Fibroblast of peridontal ligament (primary cell): ENCODE data around the gene ZNF91.
"Not testable (repeated sequence)": the region's sequence is repeated elsewhere in the genome, so short reads cannot be mapped to it uniquely, and the experiment has no call there.

Source experiments
- DNase-seq: peaks from one replicate; pipeline ENCODE4 v3.0.0-alpha.2; 2010; ENCODE audit errors: extremely low read depth

Gene ZNF91

GRCh38 chr19:23395722-23396117, 449 bp upstream of the ZNF91 start:
- not testable (repeated sequence) for DNase-seq

- peak; percentile 46 for DNase-seq
Observed at GRCh38 chr19:23394511-23394910, 760 bp downstream of the ZNF91 start.

GRCh38 chr19:23393121-23393520, 2.1 kb downstream of the ZNF91 start:
- no peak for DNase-seq

- DNase-seq: no peak
Observed at GRCh38 chr19:23391236-23391635, 4.0 kb downstream of the ZNF91 start.

GRCh38 chr19:23385404-23385803, 9.9 kb downstream of the ZNF91 start:
- no peak for DNase-seq

GRCh38 chr19:23384858-23385257, 10.4 kb downstream of the ZNF91 start:
- no peak for DNase-seq

- no peak for DNase-seq
Observed at GRCh38 chr19:23384166-23384565, 11.1 kb downstream of the ZNF91 start.

GRCh38 chr19:23382955-23383354, 12.3 kb downstream of the ZNF91 start:
- DNase-seq: no peak

GRCh38 chr19:23381114-23381513, 14.2 kb downstream of the ZNF91 start:
- DNase-seq: no peak

GRCh38 chr19:23379671-23380070, 15.6 kb downstream of the ZNF91 start:
- not testable (repeated sequence) for DNase-seq

- no peak for DNase-seq
Observed at GRCh38 chr19:23378948-23379347, 16.3 kb downstream of the ZNF91 start.

- DNase-seq: no peak
Observed at GRCh38 chr19:23377276-23377675, 18.0 kb downstream of the ZNF91 start.

- no peak for DNase-seq
Observed at GRCh38 chr19:23366437-23366836, 28.8 kb downstream of the ZNF91 start.

GRCh38 chr19:23366031-23366430, 29.2 kb downstream of the ZNF91 start:
- not testable (repeated sequence) for DNase-seq

- no peak for DNase-seq
Observed at GRCh38 chr19:23365222-23365621, 30.0 kb downstream of the ZNF91 start.

- DNase-seq: not testable (repeated sequence)
Observed at GRCh38 chr19:23361843-23362242, 33.4 kb downstream of the ZNF91 start.

- DNase-seq: no peak
Observed at GRCh38 chr19:23351806-23352205, 43.5 kb downstream of the ZNF91 start.

- no peak for DNase-seq
Observed at GRCh38 chr19:23346696-23347095, 48.6 kb downstream of the ZNF91 start.

- no peak for DNase-seq
Observed at GRCh38 chr19:23345838-23346237, 49.4 kb downstream of the ZNF91 start.

- no peak for DNase-seq
Observed at GRCh38 chr19:23343434-23344010, 51.7 kb downstream of the ZNF91 start.

- no peak for DNase-seq
Observed at GRCh38 chr19:23328211-23328610, 67.1 kb downstream of the ZNF91 start.

- no peak for DNase-seq
Observed at GRCh38 chr19:23321953-23322549, 73.2 kb downstream of the ZNF91 start.

GRCh38 chr19:23321403-23321802, 73.9 kb downstream of the ZNF91 start:
- DNase-seq: not testable (repeated sequence)

- not testable (repeated sequence) for DNase-seq
Observed at GRCh38 chr19:23319571-23319970, 75.7 kb downstream of the ZNF91 start.
